Hematopoietic multipotent progenitor cell treated with erythropoietin and hydrocortisone succinate and interleukin-3 and kit ligand, for 4 days (in vitro differentiated cells): ENCODE measurements around the gene SUMO1.

Source experiments
- DNase-seq: peaks from one replicate; pipeline ENCODE4 v3.0.0-alpha.2; 2015

The SUMO1 gene

GRCh38 chr2:202196727-202197126 is 41.7 kb downstream of the SUMO1 start:
- peak; percentile 45 for DNase-seq

- no peak for DNase-seq
Observed at GRCh38 chr2:202194418-202194817, 44.0 kb downstream of the SUMO1 start.

GRCh38 chr2:202193881-202194353 is 44.5 kb downstream of the SUMO1 start:
- DNase-seq = no peak

GRCh38 chr2:202193305-202193704 is 45.1 kb downstream of the SUMO1 start:
- no peak for DNase-seq

GRCh38 chr2:202187570-202187969 is 50.8 kb downstream of the SUMO1 start:
- DNase-seq = no peak

GRCh38 chr2:202186641-202187202 is 51.7 kb downstream of the SUMO1 start:
- no peak for DNase-seq

GRCh38 chr2:202185156-202185555 is 53.2 kb downstream of the SUMO1 start:
- DNase-seq = no peak

GRCh38 chr2:202184557-202184956 is 53.8 kb downstream of the SUMO1 start:
- DNase-seq = no peak

GRCh38 chr2:202178346-202178958 is 59.9 kb downstream of the SUMO1 start:
- DNase-seq = peak; percentile 85

- no peak for DNase-seq
Observed at GRCh38 chr2:202172439-202173211, 65.8 kb downstream of the SUMO1 start.

- DNase-seq = peak; percentile 62
Observed at GRCh38 chr2:202171241-202171825, 67.1 kb downstream of the SUMO1 start.

GRCh38 chr2:202169832-202170424 is 68.5 kb downstream of the SUMO1 start:
- DNase-seq = no peak

- no peak for DNase-seq
Observed at GRCh38 chr2:202169131-202169530, 69.3 kb downstream of the SUMO1 start.

- DNase-seq = peak; percentile 20
Observed at GRCh38 chr2:202165945-202166344, 72.5 kb downstream of the SUMO1 start.

- no peak for DNase-seq
Observed at GRCh38 chr2:202165208-202165607, 73.2 kb downstream of the SUMO1 start.

GRCh38 chr2:202164411-202164810 is 74.0 kb downstream of the SUMO1 start:
- no peak for DNase-seq

GRCh38 chr2:202161151-202161835 is 77.1 kb downstream of the SUMO1 start:
- peak; percentile 33 for DNase-seq

GRCh38 chr2:202158796-202159195 is 79.6 kb downstream of the SUMO1 start:
- DNase-seq = peak; percentile 17

GRCh38 chr2:202157211-202157990 is 81.0 kb downstream of the SUMO1 start:
- DNase-seq = no peak
